HEK293 (cell line): ENCODE measurements around the gene STING1.
A peak's percentile ranks its signal among the peaks of the same experiment; 100 is the strongest.

ENCODE experiments used
- CTCF ChIA-PET: fragments of 350-600 bp; formaldehyde crosslinking; extraction: SDS; loops from one replicate; lab custom pipeline; 2021; ENCODE audit warnings: antibody characterized with exemption; lab: Yijun Ruan, JAX
- POLR2A ChIA-PET: fragments of 300-600 bp; formaldehyde crosslinking; extraction: SDS; loops from one replicate; lab custom pipeline; 2020; ENCODE audit warnings: antibody characterized with exemption, inconsistent platforms; lab: Yijun Ruan, JAX
- H3K27ac ChIP-seq: fragments of 200-500 bp; sonication (Bioruptor generic); 2 replicates; pipeline ENCODE4 v1.5.1; 2014; ENCODE audit warnings: low read depth, low read length, control low read depth, inconsistent platforms; ENCODE audit errors: extremely low read depth
- H3K36me3 ChIP-seq, 2 experiments: fragments of 200-500 bp in 1 of 2; sonication (Bioruptor generic) in 1 of 2; 1 replicate in 1 of 2; 2 replicates in 1 of 2; pipeline ENCODE4 v1.5.1; 2014 to 2017; ENCODE audit warnings: inconsistent platforms in 2 of 2, low read length in 2 of 2; ENCODE audit not compliant: control insufficient read depth in 2 of 2, insufficient read depth in 1 of 2
- H3K4me1 ChIP-seq: fragments of 200-500 bp; sonication (Bioruptor generic); 2 replicates; pipeline ENCODE4 v1.5.1; 2014; ENCODE audit warnings: mild to moderate bottlenecking, low read length, inconsistent platforms; ENCODE audit not compliant: control insufficient read depth, insufficient read depth
- H3K4me3 ChIP-seq: 2 replicates; pipeline ENCODE4 v1.5.1; 2011; ENCODE audit warnings: low read depth, mild to moderate bottlenecking, control low read depth, low read length, moderate library complexity
- H3K9me3 ChIP-seq: fragments of 200-500 bp; sonication (Bioruptor generic); 2 replicates; pipeline ENCODE4 v1.5.1; 2014; ENCODE audit warnings: low read depth, low read length, inconsistent platforms; ENCODE audit not compliant: control insufficient read depth, insufficient read depth
- GLI2 ChIP-seq: fragments of 450-650 bp; formaldehyde crosslinking; IDR thresholded peaks from 2 replicates; pipeline ENCODE4; 2017; ENCODE audit warnings: missing biosample characterization, missing genetic modification characterization, low read depth, borderline replicate concordance
- PRDM1 ChIP-seq: fragments of 450-650 bp; formaldehyde crosslinking; IDR thresholded peaks from 2 replicates; pipeline ENCODE4; 2016; ENCODE audit warnings: missing biosample characterization, missing genetic modification characterization
- SP2 ChIP-seq: fragments of 450-650 bp; formaldehyde crosslinking; IDR thresholded peaks from 2 replicates; pipeline ENCODE4 v1.5.1; 2016; ENCODE audit warnings: missing biosample characterization, missing genetic modification characterization
- SP7 ChIP-seq: fragments of 450-650 bp; formaldehyde crosslinking; IDR thresholded peaks from 2 replicates; pipeline ENCODE4 v1.5.1; 2016; ENCODE audit warnings: missing biosample characterization, missing genetic modification characterization
- WT1 ChIP-seq: fragments of 450-650 bp; formaldehyde crosslinking; IDR thresholded peaks from 2 replicates; pipeline ENCODE4 v1.5.1; 2016; ENCODE audit warnings: missing biosample characterization, missing genetic modification characterization
- ZBTB7A ChIP-seq: fragments of 450-650 bp; formaldehyde crosslinking; IDR thresholded peaks from 2 replicates; pipeline ENCODE4 v1.5.1; 2016; ENCODE audit warnings: low read depth, missing biosample characterization, missing genetic modification characterization
- ZFP3 ChIP-seq: fragments of 450-650 bp; formaldehyde crosslinking; IDR thresholded peaks from 2 replicates; pipeline ENCODE4 v1.5.1; 2016; ENCODE audit warnings: low read depth, missing biosample characterization, missing genetic modification characterization
- ZNF133 ChIP-seq: fragments of 450-650 bp; formaldehyde crosslinking; IDR thresholded peaks from 2 replicates; pipeline ENCODE4 v1.5.1; 2016; ENCODE audit warnings: missing biosample characterization, missing genetic modification characterization
- ZNF140 ChIP-seq: fragments of 450-650 bp; formaldehyde crosslinking; IDR thresholded peaks from 2 replicates; pipeline ENCODE4 v1.5.1; 2016; ENCODE audit warnings: missing biosample characterization, missing genetic modification characterization
- ZNF146 ChIP-seq: fragments of 450-650 bp; formaldehyde crosslinking; IDR thresholded peaks from 2 replicates; pipeline ENCODE4 v1.5.1; 2016; ENCODE audit warnings: missing biosample characterization, missing genetic modification characterization
- ZNF266 ChIP-seq: fragments of 450-650 bp; formaldehyde crosslinking; IDR thresholded peaks from 2 replicates; pipeline ENCODE4 v1.5.1; 2016; ENCODE audit warnings: missing biosample characterization, missing genetic modification characterization, low read depth
- ZNF394 ChIP-seq: fragments of 450-650 bp; formaldehyde crosslinking; IDR thresholded peaks from 2 replicates; pipeline ENCODE4 v1.5.1; 2016; ENCODE audit warnings: missing biosample characterization, missing genetic modification characterization, mild to moderate bottlenecking, moderate library complexity, borderline replicate concordance
- ZNF521 ChIP-seq: fragments of 450-650 bp; formaldehyde crosslinking; IDR thresholded peaks from 2 replicates; pipeline ENCODE4 v1.5.1; 2017; ENCODE audit warnings: missing biosample characterization, mild to moderate bottlenecking, missing genetic modification characterization
- ZNF555 ChIP-seq: fragments of 450-650 bp; formaldehyde crosslinking; conservative IDR thresholded peaks from 2 replicates; pipeline ENCODE4 v1.5.1; 2017; ENCODE audit warnings: missing biosample characterization, mild to moderate bottlenecking, missing genetic modification characterization, inconsistent platforms
- ZNF624 ChIP-seq: fragments of 450-650 bp; formaldehyde crosslinking; IDR thresholded peaks from 2 replicates; pipeline ENCODE4 v1.5.1; 2017; ENCODE audit warnings: missing biosample characterization, missing genetic modification characterization
- ZNF707 ChIP-seq: fragments of 450-650 bp; formaldehyde crosslinking; IDR thresholded peaks from 2 replicates; pipeline ENCODE4 v1.5.1; 2016; ENCODE audit warnings: missing biosample characterization, missing genetic modification characterization
- ZNF837 ChIP-seq: fragments of 450-650 bp; formaldehyde crosslinking; IDR thresholded peaks from 2 replicates; pipeline ENCODE4 v1.5.1; 2016; ENCODE audit warnings: missing biosample characterization, missing genetic modification characterization
- TF ChIP-seq, protein P1 (sequence below): fragments of 450-650 bp; formaldehyde crosslinking; conservative IDR thresholded peaks from 2 replicates; pipeline ENCODE4 v1.5.1; 2016; ENCODE audit warnings: low read depth, missing biosample characterization, missing genetic modification characterization
- TF ChIP-seq, protein P2 (sequence below): fragments of 450-650 bp; formaldehyde crosslinking; IDR thresholded peaks from 2 replicates; pipeline ENCODE4 v1.5.1; 2017; ENCODE audit warnings: missing biosample characterization, missing genetic modification characterization
- TF ChIP-seq, protein P3 (sequence below): fragments of 450-650 bp; formaldehyde crosslinking; conservative IDR thresholded peaks from 2 replicates; pipeline ENCODE4 v1.5.1; 2016; ENCODE audit warnings: low read depth, missing biosample characterization, missing genetic modification characterization

STING1 gene

DNA sequence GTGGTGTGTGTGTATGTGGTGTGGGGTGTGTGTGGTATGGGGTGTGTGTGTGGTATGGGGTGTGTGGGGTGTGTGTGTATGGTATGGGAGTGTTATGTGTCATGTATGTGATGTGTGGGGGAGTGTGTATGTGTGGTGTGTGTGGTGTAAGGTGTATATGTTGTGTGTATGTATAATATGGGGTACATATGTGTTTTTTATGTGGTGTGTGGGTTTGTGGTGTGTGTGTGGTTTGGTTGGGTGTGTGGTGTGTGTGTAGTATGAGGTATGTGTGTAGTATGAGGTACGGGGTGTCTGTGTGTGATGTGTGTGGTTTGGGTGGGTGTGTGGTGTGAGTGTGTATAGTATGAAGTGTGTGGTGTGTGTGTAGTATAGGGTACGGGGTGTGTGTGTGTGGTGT lies 31.4 kb downstream of the STING1 start (continued):
- TF ChIP-seq, protein P1, sequence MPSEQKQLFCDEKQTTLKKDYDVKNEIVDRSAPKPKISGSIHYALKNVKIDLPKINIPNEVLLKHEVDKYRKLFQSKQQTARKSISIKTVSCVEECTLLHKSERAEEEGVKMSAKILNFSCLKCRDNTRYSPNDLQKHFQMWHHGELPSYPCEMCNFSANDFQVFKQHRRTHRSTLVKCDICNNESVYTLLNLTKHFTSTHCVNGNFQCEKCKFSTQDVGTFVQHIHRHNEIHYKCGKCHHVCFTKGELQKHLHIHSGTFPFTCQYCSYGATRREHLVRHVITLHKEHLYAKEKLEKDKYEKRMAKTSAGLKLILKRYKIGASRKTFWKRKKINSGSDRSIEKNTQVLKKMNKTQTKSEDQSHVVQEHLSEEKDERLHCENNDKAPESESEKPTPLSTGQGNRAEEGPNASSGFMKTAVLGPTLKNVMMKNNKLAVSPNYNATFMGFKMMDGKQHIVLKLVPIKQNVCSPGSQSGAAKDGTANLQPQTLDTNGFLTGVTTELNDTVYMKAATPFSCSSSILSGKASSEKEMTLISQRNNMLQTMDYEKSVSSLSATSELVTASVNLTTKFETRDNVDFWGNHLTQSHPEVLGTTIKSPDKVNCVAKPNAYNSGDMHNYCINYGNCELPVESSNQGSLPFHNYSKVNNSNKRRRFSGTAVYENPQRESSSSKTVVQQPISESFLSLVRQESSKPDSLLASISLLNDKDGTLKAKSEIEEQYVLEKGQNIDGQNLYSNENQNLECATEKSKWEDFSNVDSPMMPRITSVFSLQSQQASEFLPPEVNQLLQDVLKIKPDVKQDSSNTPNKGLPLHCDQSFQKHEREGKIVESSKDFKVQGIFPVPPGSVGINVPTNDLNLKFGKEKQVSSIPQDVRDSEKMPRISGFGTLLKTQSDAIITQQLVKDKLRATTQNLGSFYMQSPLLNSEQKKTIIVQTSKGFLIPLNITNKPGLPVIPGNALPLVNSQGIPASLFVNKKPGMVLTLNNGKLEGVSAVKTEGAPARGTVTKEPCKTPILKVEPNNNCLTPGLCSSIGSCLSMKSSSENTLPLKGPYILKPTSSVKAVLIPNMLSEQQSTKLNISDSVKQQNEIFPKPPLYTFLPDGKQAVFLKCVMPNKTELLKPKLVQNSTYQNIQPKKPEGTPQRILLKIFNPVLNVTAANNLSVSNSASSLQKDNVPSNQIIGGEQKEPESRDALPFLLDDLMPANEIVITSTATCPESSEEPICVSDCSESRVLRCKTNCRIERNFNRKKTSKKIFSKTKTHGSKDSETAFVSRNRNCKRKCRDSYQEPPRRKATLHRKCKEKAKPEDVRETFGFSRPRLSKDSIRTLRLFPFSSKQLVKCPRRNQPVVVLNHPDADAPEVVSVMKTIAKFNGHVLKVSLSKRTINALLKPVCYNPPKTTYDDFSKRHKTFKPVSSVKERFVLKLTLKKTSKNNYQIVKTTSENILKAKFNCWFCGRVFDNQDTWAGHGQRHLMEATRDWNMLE (tag by site-specific recombination): no peak
- 0 out of 2 replicates have a peak, but pooled peaks have one; percentile 5 for TF ChIP-seq ZNF266 (tag by site-specific recombination)
- no peak for TF ChIP-seq GLI2 (tag by site-specific recombination)
- TF ChIP-seq, protein P2, sequence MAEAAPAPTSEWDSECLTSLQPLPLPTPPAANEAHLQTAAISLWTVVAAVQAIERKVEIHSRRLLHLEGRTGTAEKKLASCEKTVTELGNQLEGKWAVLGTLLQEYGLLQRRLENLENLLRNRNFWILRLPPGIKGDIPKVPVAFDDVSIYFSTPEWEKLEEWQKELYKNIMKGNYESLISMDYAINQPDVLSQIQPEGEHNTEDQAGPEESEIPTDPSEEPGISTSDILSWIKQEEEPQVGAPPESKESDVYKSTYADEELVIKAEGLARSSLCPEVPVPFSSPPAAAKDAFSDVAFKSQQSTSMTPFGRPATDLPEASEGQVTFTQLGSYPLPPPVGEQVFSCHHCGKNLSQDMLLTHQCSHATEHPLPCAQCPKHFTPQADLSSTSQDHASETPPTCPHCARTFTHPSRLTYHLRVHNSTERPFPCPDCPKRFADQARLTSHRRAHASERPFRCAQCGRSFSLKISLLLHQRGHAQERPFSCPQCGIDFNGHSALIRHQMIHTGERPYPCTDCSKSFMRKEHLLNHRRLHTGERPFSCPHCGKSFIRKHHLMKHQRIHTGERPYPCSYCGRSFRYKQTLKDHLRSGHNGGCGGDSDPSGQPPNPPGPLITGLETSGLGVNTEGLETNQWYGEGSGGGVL: 0 out of 2 replicates have a peak, but pooled peaks have one; percentile 32
- TF ChIP-seq SP2 (tag by site-specific recombination): no peak
- 0 out of 2 replicates have a peak, but pooled peaks have one; percentile 23 for TF ChIP-seq ZNF707 (tag by site-specific recombination)
- TF ChIP-seq, all 188 proteins: peak for 18

DNA sequence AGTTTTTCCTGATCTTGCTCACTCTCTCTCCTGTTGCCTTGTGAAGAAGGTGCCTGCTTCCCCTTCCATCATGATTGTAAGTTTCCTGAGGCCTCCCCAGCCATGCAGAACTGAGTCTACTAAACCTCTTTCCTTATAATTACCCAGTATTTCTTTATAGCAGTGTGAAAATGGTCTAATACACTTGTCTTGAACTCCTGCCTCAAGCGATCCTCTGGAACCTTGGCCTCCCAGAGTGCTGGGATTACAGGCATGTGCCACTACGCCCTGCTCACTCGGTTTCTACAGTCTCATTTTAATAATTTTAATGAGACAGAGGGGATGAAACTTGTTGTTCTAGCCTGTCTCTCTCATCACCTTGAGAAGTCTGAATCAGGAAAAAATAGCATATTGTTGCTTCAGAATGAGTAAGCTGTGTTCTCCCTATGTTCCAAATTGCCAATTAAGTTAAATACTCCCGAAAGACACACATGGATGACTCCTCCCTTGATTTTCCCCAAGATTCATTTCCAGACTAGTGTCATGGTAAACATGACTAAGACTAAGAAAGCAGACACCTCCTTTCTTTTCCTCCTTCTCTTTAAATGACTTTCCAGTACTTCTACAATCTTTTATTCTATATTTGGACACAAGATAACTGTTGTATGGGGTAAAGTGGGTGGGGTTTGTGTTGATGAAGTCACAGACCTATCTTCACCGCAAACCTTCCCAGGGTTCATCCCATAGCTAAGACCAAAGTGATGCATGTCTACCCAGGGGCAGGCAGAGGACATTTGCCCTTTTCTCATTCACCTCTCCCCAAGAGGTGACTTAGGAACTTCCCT lies 35.4 kb downstream of the STING1 start:
- Histone ChIP-seq H3K9me3 (no peaks in the 10 kb centered on the region), H3K4me3 (no peak overlapping the region), H3K36me3 (no peaks in the 10 kb centered on the region; a peak in 1 of 3 replicates), H3K4me1 (no peaks in the 10 kb centered on the region), H3K27ac (no peak overlapping the region)
- POLR2A ChIA-PET: no interaction called here
- CTCF ChIA-PET: interaction anchor here (0.9 kb wide), 1 partner anchor 8 kb away, joined by 3 read pairs; no protein-coding TSS in a partner anchor
- no peak for TF ChIP-seq ZNF133
- no peak for TF ChIP-seq SP2 (tag by site-specific recombination)
- TF ChIP-seq ZNF624 (tag by site-specific recombination): no peak
- peak; percentile 89 for TF ChIP-seq WT1 (tag by site-specific recombination)
- no peak for TF ChIP-seq ZBTB7A (tag by site-specific recombination)
- TF ChIP-seq ZNF837 (tag by site-specific recombination): no peak
- TF ChIP-seq PRDM1 (tag by site-specific recombination): peak; percentile 23; the same call in 1 of the 2 replicates

DNA sequence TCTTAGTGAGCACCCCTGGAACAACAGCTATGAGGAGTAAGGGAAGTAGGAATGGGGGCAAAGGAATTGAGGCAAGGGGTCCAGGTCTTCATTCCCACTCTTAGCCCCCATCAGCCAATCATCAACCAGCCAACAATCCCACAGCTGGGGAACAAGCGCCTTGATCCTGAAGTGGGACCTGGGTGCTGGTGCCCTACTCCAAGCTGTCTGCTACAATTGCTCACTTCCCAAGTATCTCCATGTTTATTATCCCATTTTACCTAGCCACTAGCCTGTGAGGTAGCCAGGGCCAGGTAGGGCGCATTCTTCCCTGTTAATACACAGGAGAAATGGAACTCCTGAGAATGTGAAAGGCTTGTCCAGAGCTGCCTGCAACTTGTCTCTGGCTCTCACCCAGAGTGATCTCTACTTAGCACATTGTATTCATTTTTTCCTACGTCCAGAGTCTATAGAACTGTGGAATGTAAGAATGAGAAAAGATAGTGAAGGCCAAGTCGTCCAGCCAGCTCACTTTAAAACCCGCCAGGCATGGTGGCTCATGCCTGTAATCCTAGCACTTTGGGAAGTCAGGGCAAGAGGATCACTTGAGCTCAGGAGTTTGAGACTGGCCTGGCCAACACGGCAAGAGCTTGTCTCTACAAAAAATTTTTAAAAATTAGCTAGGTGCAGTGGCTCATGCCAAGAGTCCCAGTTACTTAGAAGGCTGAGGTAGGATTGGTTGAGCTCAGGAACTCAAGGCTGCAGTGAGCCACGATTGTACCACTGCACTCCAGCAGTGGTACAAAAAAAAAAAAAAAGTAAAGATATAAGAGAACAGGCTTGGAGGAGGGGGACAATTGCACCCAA lies 37.0 kb downstream of the STING1 start:
- POLR2A ChIA-PET: interaction anchor here (1.0 kb wide), 1 partner anchor 37 kb away, joined by 4 read pairs; the partner anchor contains the start of gene STING1
- H3K9me3 ChIP-seq: no peaks in the 10 kb centered on the region
- CTCF ChIA-PET: interaction anchor here (0.6 kb wide), 1 partner anchor 14 kb away, joined by 4 read pairs; no protein-coding TSS in a partner anchor
- TF ChIP-seq ZNF555 (tag by site-specific recombination): no peak
- TF ChIP-seq ZFP3 (tag by site-specific recombination): no peak
- TF ChIP-seq ZNF394 (tag by site-specific recombination): no peak
- TF ChIP-seq, protein P3, sequence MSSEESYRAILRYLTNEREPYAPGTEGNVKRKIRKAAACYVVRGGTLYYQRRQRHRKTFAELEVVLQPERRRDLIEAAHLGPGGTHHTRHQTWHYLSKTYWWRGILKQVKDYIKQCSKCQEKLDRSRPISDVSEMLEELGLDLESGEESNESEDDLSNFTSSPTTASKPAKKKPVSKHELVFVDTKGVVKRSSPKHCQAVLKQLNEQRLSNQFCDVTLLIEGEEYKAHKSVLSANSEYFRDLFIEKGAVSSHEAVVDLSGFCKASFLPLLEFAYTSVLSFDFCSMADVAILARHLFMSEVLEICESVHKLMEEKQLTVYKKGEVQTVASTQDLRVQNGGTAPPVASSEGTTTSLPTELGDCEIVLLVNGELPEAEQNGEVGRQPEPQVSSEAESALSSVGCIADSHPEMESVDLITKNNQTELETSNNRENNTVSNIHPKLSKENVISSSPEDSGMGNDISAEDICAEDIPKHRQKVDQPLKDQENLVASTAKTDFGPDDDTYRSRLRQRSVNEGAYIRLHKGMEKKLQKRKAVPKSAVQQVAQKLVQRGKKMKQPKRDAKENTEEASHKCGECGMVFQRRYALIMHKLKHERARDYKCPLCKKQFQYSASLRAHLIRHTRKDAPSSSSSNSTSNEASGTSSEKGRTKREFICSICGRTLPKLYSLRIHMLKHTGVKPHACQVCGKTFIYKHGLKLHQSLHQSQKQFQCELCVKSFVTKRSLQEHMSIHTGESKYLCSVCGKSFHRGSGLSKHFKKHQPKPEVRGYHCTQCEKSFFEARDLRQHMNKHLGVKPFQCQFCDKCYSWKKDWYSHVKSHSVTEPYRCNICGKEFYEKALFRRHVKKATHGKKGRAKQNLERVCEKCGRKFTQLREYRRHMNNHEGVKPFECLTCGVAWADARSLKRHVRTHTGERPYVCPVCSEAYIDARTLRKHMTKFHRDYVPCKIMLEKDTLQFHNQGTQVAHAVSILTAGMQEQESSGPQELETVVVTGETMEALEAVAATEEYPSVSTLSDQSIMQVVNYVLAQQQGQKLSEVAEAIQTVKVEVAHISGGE (tag by site-specific recombination): no peak
- no peak for TF ChIP-seq ZNF140 (tag by site-specific recombination)
- no peak for TF ChIP-seq ZNF521 (tag by site-specific recombination)
- no peak for TF ChIP-seq SP7
- no peak for TF ChIP-seq ZNF146

More for the DNA sequence above, 37.0 kb downstream of the STING1 start:
- Histone ChIP-seq H3K4me3 (no peak overlapping the region), H3K27ac (no peak overlapping the region), H3K4me1 (no peaks in the 10 kb centered on the region), H3K36me3 (no peaks in the 10 kb centered on the region)
